ENCODE results near the gene CRYGS.

Gene CRYGS

DNA sequence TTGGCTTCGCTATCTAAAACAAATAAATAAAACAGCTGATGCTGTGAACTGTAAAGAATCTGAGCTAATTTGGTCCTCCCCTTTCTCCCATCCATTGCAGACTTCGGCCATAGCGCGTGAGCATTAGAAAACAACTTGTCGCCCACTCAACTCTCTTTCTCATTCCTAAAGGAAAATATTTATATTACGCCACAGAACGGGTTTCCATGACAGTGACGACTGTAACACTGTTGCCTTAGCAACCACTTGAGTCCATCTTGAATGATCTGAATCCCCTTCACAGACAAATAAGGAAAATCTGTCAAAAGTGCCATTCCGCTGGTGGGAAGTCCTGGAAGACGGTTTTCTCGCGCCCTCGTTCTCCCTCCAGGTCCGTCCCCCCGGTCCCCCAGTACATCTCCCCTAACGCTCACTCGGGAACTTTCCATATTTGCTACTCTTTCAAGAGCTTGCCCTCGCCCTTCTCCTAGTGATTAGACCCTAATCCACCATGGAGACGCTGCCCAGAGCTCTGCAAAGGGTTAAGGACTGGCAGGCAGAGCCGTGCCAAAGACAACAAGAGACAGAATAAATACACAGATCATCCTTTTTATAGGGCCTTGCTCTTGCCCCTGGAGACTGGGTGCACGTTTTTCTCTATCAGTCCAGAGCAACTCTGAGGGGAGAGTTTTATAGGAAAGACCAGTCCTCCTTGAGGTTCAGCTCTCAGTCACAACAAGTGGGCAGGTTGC lies 50.5 kb downstream of the CRYGS start:
- DNase-seq (ENCODE audit: low read depth), result no peak

DNA sequence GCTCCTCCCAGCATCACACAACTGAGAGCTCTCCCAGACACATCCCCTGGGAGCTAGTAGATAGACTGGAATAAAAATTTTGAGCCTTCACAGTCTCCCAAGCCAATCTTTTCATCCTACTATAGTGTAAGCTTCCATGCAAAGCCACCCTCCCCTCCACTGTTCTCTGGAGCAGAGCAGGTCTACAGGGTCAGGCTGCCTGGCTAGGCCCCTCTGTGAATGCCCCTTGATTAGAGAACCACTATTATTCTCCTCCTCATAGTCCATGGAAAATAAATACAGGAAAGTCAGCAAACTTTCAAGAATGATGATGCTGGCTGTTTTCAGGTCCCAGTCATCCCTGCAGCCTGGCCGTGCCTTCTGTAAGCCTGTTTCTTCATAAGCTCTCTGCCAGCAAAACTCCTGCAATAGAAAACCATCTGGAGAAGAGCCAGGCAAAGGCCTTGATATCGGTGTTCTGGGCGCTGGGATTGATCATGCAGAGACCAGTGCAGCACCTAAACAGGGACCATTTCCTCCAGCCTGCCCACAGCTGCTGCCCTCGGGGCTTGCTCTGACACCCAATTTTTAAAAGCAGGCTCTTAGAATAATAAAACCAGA lies 51.7 kb downstream of the CRYGS start:
- DNase-seq (ENCODE audit: low read depth), result no peak

DNA sequence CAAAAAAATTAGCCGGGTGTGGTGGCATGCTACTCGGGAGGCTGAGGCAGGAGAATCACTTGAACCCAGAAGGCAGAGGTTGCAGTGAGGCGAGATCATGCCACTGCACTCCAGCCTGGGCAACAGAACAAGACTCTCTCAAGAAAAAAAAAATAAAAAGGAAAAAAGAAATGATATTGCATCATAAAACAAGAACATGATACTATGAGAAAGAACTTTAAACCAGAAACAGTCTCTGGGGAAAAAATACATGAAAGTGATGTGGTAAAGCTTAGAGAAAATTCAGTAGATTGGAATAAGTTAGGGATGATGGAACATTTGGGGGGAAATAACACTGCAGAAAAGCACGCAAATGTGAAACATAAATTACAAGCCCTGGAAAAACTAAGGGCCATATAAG lies 54.7 kb downstream of the CRYGS start:
- no peak for DNase-seq (ENCODE audit: low read depth)
